GM12865 (cell line): ENCODE data around the gene NANOGP8.
"Not testable (repeated sequence)": the region's sequence is repeated elsewhere in the genome, so short reads cannot be mapped to it uniquely, and the experiment has no call there.

Experiments
- DNase-seq: peaks from one replicate; pipeline ENCODE4 v3.0.0; 2010; ENCODE audit warnings: low read depth
- H3K4me3 ChIP-seq: 2 replicates; pipeline ENCODE4 v1.5.1; 2011; ENCODE audit warnings: mild to moderate bottlenecking, low read depth, low read length, control low read depth
- CTCF ChIP-seq: IDR thresholded peaks from 2 replicates; pipeline ENCODE4 v1.5.1; 2011; ENCODE audit warnings: low read length, control low read depth, low read depth, inconsistent platforms; ENCODE audit not compliant: insufficient read depth; ENCODE audit errors: missing control alignments

The NANOGP8 gene, protein sequence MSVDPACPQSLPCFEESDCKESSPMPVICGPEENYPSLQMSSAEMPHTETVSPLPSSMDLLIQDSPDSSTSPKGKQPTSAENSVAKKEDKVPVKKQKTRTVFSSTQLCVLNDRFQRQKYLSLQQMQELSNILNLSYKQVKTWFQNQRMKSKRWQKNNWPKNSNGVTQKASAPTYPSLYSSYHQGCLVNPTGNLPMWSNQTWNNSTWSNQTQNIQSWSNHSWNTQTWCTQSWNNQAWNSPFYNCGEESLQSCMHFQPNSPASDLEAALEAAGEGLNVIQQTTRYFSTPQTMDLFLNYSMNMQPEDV

DNA sequence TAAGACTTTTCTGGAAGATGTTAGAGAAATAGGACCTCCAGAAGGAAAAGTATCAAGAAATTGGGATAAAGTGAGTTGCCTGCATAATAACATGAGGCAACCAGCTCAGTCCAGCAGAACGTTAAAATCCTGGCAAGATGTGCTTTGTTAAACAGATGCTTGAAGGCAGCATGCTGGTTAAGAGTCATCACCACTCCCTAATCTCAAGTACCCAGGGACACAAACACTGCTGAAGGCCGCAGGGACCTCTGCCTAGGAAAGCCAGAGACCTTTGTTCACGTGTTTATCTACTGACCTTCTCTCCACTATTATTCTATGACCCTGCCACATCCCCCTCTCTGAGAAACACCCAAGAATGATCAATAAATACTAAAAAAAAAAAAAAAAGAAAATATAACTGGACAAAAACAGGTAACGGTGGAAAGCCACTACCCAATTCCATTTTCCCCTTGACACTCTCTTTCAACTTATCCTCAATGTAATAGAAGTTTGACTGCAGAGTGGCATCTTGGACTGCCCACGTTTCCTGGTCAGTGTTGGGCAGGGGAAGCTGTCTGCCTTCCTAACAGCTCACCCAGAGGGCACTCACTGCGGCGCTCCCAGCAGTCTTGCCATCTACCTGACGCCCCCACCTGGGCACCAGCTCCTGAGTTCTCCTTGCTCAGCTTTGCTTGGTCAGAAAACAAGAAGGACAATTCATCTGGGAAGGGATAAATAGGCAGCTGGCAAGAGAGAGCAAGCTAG is at the start of gene NANOGP8:
NANOGP8 (minus strand) TSS at position 120 of the 744 bp plus-strand sequence. CDS start 185 bp downstream, outside the sequence.
- DNase-seq, H3K4me3 ChIP-seq: not testable (repeated sequence)

- no peak for DNase-seq
- no peak overlapping the region for H3K4me3 ChIP-seq
- TF ChIP-seq CTCF: no peak
Observed at GRCh38 chr15:35134299-35134698, 49.2 kb upstream of the NANOGP8 start.

DNA sequence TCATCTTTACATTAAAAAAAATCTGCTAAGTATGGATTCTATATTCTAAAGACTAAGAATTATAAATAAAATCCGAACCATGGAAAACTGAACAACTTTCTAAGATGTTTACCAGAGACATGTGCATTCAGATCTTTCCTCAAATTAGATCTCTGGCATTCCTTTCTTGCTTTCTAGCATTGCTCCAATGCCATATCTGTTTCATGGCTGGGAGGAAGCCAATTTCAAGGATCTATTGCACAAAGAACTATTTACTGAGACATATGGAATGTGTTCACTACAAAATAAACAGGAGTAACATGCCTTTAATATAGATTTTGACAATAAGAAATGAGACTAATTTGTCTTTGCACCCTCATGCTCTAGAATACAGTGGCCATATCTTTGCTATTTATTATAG is 45.1 kb upstream of the NANOGP8 start:
- H3K4me3 ChIP-seq: no peak overlapping the region
- no peak for DNase-seq
- TF ChIP-seq CTCF: no peak

DNA sequence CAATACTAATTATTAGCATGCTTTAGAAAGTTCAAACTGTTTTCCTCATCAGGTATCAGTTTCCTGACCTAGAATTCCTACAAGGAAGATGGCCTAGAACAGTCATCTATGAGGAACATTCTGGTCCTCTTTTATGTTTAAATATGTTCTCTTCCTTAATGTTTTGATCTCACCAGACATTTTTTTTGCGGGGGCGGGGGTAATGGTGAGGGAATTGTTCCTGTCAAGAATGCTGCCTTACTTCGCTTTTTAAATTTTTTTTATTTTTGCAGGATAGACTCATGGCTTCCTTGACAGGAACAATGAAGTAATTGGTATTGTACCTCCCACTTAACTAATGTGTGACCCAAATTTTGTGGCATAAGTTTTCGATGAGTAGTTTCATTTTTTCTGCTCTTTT is 44.3 kb upstream of the NANOGP8 start:
- DNase-seq: no peak
- no peak overlapping the region for H3K4me3 ChIP-seq
- TF ChIP-seq CTCF: no peak

DNA sequence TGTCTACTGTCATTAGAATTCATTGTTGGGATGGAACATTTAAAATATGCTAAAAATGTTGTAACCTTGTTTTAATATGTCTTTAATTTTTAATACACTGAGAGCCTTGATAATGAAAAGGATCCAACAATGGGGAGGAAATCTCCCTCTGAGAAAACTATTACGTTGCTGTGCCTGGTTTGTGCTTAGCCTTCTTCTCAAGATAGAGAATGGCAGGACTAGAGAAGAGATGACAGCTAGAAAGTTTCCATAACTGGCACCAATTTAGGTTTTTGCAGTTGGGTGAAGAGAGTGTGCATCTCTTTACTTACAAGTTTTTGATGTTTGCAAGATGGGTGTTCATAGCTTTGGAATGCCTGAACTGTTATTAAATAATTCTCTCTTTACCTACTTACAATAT is 42.6 kb upstream of the NANOGP8 start:
- DNase-seq: no peak
- no peak for TF ChIP-seq CTCF
- no peak overlapping the region for H3K4me3 ChIP-seq

- no peak overlapping the region for H3K4me3 ChIP-seq
- DNase-seq: no peak
- no peak for TF ChIP-seq CTCF
Observed at GRCh38 chr15:35126236-35126635, 41.1 kb upstream of the NANOGP8 start.

DNA sequence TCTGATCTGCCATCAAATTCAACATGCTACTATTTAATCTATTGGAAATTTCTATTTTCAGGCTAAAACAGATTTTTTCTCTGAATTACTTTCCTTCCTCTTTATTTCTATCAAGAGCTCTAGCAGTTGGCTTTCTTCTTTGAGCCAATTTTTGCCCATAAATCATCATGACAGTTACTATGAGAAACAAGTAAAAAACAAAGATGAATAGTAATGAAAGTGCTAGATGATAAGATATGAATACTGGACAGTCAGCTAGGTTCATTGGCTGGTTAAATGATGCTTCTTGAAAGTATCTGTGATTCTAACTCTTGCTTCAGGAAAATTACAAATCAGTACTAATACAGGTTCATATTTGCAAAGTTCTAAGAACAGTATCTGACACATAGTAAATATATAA is 38.6 kb upstream of the NANOGP8 start:
- TF ChIP-seq CTCF: no peak
- DNase-seq: no peak
- H3K4me3 ChIP-seq: no peak overlapping the region
